Amygdala (tissue), 56 donors: ENCODE results near the gene CWC25.
"Not testable (repeated sequence)": the region's sequence is repeated elsewhere in the genome, so short reads cannot be mapped to it uniquely, and the experiment has no call there.

Source experiments
- DNase-seq, 56 donors: peaks; one replicate each; lab custom pipeline; 2025; lab: John Stamatoyannopoulos, UW

The CWC25 gene

DNA sequence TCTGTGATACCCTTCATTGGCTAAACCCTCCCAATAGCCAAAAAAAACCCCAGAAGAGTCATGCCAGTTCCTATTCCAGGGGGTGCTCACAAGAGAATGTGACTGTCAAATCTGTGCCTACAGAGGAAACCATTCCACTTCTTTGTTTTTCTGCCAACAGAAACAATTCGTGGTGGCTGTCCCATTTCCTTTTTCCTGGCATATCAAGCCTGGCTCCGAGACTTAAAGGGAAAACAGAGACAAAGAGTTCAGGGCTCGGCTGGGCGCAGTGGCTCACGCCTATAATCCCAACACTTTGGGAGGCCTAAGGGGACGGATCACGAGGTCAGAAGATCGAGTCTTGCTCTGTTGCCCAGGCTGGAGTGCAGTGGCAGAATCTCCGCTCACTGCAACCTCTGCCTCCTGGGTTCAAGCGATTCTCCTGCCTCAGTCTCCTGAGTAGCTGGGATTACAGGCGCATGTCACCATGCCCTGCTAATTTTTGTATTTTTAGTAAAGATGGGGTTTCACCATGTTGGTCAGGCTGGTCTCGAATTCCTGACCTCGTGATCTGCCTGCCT, 34.9 kb downstream of the CWC25 start:
- DNase-seq, result not testable (repeated sequence)

DNA sequence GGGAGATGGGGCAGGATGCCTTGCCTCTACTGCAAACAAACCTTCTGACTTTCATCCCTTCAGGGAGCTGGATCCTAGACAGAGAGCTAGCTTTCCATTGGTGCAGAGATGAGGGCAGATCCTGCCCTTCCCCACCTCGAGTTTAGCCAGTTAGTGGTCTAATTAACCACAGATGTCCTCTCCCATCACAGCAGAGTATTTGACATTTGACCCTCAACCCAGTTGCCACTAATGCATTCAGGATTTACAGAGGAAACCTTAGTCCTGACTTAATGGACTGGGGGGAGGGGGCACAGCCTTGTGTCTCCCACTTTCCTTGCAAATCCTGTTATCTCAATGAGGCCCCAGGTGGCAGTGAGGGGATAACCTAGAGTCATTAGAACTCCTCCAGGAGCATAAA, 35.9 kb downstream of the CWC25 start:
- no peak for DNase-seq

DNA sequence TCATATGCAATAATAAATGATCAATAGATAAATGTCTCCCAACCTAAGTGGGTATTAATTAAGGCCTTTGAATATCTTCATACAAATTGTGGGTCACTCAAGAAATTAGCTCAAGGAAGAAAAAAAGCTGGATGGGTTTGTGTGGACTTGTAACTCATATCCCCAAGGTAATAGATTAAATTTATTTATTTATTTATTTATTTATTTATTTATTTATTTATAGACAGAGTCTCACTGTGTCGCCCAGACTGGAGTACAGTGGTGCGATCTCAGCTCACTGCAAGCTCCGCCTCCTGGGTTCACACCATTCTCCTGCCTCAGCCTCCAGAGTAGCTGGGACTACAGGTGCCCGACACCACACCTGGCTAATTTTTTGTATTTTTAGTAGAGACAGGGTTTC, 37.1 kb downstream of the CWC25 start:
- DNase-seq, result not testable (repeated sequence)

DNA sequence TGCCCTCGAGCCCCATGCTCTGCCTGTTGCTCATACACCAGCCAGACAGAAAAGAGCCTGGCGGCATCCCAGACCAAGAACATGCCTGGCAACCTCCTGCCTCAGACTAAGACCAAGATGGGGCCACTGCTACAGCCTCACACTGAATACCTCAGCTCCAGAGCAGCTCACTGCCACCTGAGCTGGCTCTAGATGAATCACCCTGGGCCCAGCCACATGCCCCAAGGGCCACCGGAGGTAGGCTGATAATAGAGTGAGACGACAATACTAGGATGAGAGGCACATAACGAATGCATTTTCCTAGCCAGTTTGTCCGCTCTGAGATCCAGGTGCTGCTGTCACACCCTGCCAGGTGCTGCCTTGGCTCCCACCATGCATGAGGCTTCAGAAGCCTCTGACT, 38.7 kb downstream of the CWC25 start:
- no peak for DNase-seq

DNA sequence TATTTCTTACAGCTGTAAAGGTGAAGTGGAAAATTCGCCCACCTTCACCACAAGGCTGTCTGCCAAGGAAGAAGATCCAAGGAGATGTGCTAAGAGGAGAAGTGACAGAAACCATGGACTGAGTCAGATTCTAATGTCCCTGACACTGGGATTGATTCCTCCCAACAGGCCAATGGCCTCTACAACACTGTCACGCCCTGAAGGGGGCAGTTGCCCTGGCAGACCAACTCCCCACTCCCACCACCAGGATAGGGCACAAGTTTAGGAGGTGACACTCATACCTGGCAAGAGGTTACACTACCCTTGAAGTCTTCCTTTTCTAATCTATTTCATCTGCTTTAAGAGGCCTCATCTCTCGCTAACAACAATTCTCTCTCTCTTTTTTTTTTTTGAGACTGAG, 41.9 kb downstream of the CWC25 start:
- no peak for DNase-seq

DNA sequence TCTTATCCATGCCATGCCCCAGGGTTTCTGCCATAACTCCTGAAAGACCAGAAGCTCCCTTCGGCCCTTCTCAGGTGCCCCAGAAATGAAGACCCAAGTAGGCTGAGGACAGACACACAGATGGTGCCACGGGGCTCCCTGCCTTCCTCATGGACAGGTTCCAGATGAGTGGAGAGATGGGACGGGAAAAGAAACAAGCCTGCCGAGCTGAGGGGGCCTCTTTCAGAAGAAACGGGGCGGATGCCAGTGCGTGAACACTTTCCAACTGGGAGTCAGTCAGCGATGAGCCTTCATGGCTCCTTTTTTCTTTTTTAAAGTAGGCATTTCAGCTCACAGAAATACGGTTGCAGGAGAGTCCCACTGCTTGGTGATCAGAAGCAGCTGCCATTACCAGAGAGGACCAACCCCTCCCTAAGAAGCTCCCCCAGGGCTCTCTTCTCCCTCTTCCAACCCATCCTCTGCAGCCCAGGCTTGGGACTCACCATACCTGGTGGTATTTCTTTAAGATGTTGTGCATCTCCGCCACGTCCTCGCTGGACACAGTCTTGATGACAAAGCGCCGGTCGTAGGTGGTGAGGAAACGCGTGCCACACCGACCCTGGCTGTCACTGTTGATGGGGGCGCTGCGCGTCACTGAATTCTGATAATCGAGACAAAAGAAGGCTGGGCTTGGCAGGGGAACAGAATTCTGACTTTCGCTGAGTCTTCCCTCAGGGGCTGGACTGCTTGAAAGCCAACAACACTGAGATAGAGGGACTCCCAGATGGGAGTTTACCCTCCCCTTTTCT, 45.0 kb downstream of the CWC25 start:
- no peak for DNase-seq

DNA sequence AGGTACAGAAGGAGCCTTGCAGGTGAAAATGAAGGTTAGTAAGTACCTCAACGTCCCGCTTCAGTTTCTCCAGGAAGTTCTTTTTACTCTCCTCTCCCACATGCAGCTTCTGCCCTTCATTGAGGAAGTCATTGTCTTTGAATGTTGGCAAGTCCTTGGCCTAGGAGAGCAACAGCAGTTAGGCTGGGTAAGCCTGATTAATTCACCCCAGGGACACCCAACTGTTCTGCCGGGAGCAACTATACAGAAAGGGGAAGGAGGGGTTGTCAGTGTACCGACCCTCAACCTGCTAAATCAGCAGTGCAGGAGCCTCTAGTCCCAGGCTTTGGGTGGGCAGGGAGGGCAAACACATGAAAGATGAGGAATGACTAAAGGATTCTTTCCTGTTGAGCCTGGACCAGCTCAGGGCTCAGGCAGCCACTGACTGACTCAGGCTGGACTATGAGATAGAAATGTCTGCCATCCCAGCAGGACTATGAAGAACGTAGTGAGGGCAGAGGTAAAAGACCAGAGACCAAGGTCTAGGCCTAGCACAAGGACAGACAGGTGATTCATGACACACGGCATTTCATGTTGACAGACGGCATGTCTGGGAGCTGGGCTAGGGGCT, 47.4 kb downstream of the CWC25 start:
- DNase-seq, result no peak

DNA sequence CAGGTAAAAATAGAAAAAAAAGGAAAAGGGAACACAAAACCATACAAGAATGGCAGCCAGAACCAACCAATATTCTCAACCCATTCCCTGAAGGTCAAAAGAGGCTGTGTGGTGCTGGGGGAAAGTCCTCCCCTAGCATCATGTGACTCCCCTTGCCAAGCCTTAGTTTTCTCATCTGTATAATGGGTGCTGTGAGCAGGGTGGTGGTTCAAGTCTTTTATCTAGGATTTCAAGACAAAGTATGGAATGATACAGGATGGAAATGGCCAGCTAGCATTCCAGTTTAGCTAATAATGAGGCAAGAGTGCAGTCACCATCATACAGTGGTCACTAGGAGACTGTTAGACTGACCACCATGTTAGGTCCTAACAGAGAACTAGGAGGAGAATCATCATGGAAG, 51.9 kb downstream of the CWC25 start:
- DNase-seq, result no peak

DNA sequence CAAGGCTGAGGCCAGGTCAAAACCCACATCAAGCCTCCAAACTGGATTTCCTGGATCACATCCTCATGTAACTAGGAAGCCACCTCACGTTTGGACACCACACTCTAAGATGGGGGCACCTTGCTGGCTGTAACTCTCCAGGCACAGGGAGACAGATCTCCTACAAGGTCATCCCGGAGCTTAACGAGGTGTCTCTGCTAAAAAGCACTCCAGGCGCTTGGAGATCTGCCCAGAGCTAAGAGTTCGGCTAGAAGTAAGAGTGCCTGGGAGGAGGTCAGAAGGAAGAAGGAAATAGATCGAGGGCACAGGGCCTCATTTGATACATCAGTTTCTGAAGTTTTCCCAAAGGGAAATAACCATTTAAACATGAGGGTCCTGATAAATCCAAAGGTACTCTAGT, 56.7 kb downstream of the CWC25 start:
- no peak for DNase-seq

DNA sequence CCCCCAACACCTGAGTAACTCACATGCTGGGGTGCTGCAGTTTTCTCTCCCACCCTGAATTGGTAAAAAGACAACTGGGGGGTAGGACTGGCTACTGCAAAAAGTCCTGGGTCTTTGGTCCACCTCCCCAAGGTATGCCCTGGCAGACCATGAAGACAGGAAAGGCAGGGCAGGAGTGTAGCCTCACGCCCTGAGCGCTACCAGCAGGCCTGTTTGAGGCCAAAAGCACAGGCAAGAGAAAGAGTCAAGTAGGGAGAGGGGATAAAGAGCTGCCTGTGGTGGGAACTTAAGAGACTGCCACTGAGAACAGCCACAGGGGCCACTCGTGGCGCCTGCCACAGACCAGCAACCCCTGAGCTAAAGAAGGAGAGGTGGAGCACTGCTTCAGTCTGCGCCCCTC, 58.8 kb downstream of the CWC25 start:
- no peak for DNase-seq

DNA sequence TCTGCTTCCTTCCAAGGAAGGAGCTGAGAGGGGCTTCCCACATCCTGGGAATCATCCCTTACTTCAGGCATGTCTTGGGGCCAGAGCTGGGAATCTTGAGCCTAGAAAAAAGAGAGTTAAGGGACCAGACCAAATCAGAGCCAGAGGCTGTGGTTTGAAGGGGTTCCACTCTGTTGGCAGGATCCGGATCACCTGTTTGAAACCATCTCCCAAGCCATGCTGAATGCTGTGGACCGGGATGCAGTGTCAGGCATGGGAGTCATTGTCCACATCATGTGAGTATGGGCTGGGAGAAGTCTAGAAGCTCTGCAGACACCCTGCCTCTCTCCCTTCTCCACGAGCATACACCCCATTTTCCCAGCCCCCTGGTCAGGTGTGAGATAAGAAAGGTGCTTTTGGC, 62.9 kb downstream of the CWC25 start:
- DNase-seq, result no peak

DNA sequence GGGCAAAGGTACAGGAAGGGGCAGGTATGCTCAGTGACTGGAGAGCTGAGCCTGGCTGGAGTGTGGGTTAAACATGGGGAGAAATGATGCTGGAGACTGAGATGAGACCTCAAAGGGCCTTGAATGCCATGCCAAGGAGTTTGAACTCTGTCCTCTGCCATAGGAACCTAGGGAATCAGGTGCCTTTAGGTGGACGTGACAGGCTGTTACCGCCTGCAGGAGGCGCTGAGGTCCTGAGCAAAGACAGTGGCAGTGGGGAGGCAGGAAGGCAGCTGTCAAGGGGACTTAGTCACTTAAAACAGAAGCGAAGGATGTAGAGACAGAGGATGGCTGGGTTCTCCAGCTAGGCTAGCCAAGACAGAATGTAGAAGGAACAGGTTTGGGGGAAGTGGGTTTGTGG, 63.5 kb downstream of the CWC25 start:
- no peak for DNase-seq

DNA sequence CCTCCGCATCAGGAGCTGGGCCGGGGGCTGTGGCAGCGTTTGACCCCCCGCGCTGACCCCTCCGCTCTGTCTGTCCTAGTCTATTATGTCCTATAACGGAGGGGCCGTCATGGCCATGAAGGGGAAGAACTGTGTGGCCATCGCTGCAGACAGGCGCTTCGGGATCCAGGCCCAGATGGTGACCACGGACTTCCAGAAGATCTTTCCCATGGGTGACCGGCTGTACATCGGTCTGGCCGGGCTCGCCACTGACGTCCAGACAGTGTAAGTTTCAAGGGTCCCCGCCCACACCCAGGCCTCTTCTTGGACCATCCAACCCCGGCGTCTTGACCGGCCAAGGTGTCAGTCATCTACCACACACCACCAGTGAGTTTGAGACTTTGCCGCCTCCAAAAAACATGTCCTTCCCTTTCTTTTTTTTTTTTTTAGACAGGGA, 72.0 kb downstream of the CWC25 start:
- DNase-seq, result no peak

DNA sequence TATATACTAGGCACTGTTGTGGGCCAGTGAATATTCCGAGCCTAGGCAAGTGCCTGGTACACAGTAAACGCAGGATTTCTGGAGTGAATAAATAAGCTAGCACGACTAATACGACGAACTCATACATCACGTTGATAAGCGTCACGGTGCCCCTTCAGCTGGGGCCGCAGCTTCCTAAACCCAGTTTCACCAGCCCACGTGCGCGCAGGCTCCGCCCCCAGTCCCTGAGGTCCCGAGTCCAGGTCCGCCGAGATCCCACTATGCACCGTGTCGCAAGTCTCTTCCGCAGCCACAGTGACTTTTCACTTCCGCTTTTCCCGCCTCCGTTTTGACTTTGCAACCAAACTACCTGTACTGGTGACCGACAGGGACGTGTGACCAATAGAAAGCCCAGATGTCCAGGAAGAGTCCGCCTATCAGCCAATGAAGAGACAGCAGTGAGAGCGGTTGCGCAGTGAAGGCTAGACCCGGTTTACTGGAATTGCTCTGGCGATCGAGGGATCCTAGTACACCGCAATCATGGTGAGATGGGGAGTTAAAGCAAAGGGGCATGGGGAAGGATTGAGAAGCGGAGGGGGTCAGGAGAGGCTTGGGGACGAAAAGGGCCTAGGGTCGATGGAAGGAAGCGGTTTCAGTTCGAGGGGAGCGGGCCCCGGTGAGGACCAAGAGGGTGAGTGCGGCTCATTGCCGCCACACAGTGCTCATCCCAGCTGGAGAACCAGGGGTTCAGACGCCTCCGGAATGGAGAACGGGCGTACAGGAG, 72.6 kb downstream of the CWC25 start, which contains the start of gene PSMB3:
Gene PSMB3 (plus strand): TSS at position 434 of the 763 bp plus-strand sequence. CDS start 86 bp downstream, at position 520.
- DNase-seq, result peak; percentile 58 to 100 (median 97)

DNA sequence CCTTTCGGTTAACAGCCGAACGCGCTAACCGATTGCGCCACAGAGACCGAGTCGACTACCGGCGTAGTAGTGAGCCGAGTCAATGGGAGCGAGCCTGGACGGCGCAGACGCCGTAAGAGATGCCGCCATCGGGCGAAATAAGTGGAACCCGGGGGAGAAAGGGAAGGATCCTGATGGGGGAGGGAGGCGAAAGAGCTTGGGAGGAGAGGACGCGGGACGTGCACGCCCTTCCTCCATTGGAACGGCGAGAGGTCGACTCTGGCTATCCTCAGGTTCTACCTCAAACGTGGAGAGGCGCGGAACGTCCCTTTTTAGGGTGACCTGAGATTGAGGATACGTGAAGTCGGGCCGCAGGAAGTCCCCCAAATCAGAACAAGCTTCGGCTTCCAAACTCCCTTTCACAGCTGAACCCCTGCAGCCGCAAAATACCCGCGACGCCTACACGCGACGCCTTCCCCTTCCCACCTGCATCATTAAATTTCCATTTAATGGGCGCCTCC, 73.3 kb downstream of the CWC25 start:
- DNase-seq, result peak in 50 of 56 donors; percentile 33 to 87 (median 68)

DNA sequence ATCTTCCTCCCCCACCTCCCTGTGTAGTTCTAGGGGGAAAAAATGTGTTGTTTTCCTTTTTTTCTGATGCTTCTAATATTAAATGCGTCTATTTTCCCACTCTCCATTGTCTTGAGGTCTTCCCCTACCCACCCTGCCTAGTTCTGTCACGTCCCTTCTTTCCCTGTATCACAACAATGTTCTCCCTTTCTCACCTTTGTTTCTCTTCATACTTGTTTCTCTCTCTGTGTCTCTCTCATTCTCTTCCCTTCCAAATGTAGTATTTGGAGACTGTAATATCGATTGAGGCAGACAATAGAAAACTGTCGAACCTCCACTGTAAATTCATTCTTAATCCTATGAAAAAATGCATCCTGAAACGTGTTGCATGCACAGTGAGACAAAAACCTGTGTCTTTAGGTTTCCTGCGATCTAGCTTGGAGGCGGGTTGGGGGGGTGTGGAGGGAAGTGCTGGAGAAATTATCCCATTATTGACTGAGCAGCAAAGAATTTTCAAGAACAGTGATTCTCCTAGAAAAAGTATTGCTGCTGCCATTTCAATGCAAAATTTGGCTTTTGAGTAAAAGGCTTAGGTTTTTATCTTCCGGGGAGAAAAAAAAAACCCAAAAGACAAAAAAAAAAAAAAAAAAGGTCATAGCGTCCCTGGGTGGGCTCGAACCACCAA, 73.8 kb downstream of the CWC25 start:
- no peak for DNase-seq
